Sigmoid colon (tissue), 4 donors: ENCODE measurements around the gene PPP4R1.

Experiments
- CTCF ChIP-seq, 4 experiments: fragments of 450-650 bp in 3 of 4; fragments of 200-600 bp in 1 of 4; IDR thresholded peaks; one replicate each; pipeline ENCODE4 v1.5.1; 2016 to 2019; ENCODE audit warnings: antibody characterized with exemption in 4 of 4, mild to moderate bottlenecking in 3 of 4, moderate library complexity in 2 of 4
- POLR2A ChIP-seq, 2 donors: fragments of 450-650 bp; IDR thresholded peaks; one replicate each; pipeline ENCODE4 v1.6.1; 2016; ENCODE audit warnings: antibody characterized with exemption in 2 of 2, mild to moderate bottlenecking in 2 of 2, moderate library complexity in 2 of 2
- POLR2AphosphoS5 ChIP-seq, 4 donors: sonication (generic); formaldehyde crosslinking; IDR thresholded peaks; one replicate each; pipeline ENCODE4 v1.6.1; 2017; ENCODE audit warnings: antibody characterized with exemption in 4 of 4

- TF ChIP-seq CTCF (IDR thresholded peaks at IDR 0.05) (no peak), POLR2A (IDR thresholded peaks at IDR 0.05) (no peak), POLR2AphosphoS5 (IDR thresholded peaks at IDR 0.05) (no peak)
Measured at GRCh38 chr18:9628984-9629383, 14.6 kb upstream of the PPP4R1 start.
